ENCODE data around the gene SLC13A3. TPM values are rescaled to one million over a fixed set of nuclear protein-coding genes. Genes with fewer than 3 reads are reported as not detected.

Gene SLC13A3
- total RNA-seq, 1 donor from 2014 or later: 0.66 TPM

DNA sequence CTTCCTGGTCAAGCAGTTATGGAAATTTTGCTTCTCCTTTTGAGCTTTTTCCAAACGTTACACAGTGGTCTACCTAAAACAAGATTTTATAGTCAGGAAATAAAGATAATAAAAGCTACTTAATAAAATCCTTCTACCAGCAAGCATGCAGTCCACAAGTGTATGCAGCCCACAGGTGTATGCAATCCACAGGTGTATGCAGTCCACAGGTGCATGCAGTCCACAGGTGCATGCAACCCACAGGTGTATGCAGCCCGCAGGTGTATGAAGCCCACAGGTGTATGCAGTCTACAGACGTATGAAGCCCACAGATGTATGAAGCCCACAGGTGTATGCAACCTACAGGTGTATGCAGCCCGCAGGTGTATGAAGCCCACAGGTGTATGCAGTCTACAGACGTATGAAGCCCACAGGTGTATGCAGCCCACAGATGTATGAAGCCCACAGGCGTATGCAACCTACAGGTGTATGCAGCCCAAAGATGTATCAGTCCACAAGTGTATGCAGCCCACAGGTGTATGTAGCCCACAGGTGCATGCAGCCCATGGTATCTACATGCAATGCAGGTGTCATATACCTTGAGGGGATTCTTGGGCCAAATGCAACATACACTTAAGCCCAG lies 74.4 kb downstream of the SLC13A3 start:
- Mint-ChIP-seq H3K27ac (ENCODE audit: unreplicated experiment) (no peak overlapping the region), H3K9me3 (ENCODE audit: unreplicated experiment) (no peaks in the 10 kb centered on the region), H3K4me3 (ENCODE audit: unreplicated experiment) (no peak overlapping the region), H3K36me3 (ENCODE audit: low read depth, unreplicated experiment) (peaks cover 5% of the 10 kb centered on the region), H3K4me1 (ENCODE audit: low read depth, unreplicated experiment) (no peaks in the 10 kb centered on the region), H3K27me3 (ENCODE audit: low read depth, unreplicated experiment) (no peaks in the 10 kb centered on the region)
- Histone ChIP-seq H4K20me1 (ENCODE audit: insufficient read depth, low read length) (no peaks in the 10 kb centered on the region), H3K79me2 (ENCODE audit: insufficient read depth, low read length) (no peaks in the 10 kb centered on the region), H3K9ac (ENCODE audit: low read length) (no peak overlapping the region), H3K27ac (ENCODE audit: low read depth, low read length) (no peak overlapping the region), H3K9me3 (ENCODE audit: insufficient read depth, low read depth, low read length) (no peaks in the 10 kb centered on the region), H3K36me3 (ENCODE audit: insufficient read depth, low read length) (no peaks in the 10 kb centered on the region), H2AFZ (ENCODE audit: low read depth, low read length) (no peak overlapping the region), H3K27me3 (ENCODE audit: insufficient read depth, low read length) (no peaks in the 10 kb centered on the region), H3K4me1 (ENCODE audit: insufficient read depth, low read length) (peaks cover 3% of the 10 kb centered on the region), H3K4me2 (ENCODE audit: low read length) (no peak overlapping the region), H3K4me3 (ENCODE audit: insufficient read depth, low read depth, low read length) (no peak overlapping the region)
- TF ChIP-seq EZH2 (IDR thresholded peaks at IDR 0.05; ENCODE audit: insufficient read depth, low read length): no peak
- TF ChIP-seq, protein P1, sequence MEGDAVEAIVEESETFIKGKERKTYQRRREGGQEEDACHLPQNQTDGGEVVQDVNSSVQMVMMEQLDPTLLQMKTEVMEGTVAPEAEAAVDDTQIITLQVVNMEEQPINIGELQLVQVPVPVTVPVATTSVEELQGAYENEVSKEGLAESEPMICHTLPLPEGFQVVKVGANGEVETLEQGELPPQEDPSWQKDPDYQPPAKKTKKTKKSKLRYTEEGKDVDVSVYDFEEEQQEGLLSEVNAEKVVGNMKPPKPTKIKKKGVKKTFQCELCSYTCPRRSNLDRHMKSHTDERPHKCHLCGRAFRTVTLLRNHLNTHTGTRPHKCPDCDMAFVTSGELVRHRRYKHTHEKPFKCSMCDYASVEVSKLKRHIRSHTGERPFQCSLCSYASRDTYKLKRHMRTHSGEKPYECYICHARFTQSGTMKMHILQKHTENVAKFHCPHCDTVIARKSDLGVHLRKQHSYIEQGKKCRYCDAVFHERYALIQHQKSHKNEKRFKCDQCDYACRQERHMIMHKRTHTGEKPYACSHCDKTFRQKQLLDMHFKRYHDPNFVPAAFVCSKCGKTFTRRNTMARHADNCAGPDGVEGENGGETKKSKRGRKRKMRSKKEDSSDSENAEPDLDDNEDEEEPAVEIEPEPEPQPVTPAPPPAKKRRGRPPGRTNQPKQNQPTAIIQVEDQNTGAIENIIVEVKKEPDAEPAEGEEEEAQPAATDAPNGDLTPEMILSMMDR (IDR thresholded peaks at IDR 0.05; ENCODE audit: insufficient read depth, low read depth, low read length): no peak
- FAIRE-seq (no peak), DNase-seq (ENCODE audit: low read depth) (no peak)

DNA sequence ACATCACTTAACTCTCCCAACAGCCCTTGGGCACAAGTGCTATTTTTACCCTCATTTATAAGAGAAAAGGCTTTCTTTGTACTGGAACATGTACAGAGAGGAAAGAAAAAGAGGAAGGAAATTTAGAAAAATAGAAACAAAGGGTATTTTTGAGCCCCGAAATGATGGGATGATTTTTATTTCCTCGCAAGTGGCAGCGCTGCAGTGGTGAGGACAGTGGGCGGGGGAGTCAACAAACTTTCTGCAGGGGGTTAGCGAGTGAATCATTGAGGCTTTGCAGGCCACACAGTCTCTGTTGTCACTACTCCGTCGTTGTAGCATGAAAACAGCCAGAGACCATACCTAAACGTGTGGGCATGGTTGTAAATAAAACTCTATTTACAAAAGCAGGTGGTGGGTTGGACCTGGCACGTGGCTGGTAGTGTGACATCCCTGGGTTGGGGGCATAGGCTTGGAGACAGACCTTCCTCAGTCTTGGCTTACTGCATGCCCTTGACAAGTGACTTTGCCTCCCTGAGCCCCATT lies 75.3 kb downstream of the SLC13A3 start:
- Mint-ChIP-seq H3K36me3 (ENCODE audit: low read depth, unreplicated experiment) (no peaks in the 10 kb centered on the region), H3K27me3 (ENCODE audit: low read depth, unreplicated experiment) (peaks cover 5% of the 10 kb centered on the region), H3K4me1 (ENCODE audit: low read depth, unreplicated experiment) (no peaks in the 10 kb centered on the region), H3K9me3 (ENCODE audit: unreplicated experiment) (no peaks in the 10 kb centered on the region), H3K4me3 (ENCODE audit: unreplicated experiment) (no peak overlapping the region), H3K27ac (ENCODE audit: unreplicated experiment) (no peak overlapping the region)
- H3K27ac ChIP-seq (ENCODE audit: low read depth, low read length): no peak overlapping the region
- no peak for DNase-seq (ENCODE audit: low read depth)
- no peaks in the 10 kb centered on the region for H3K9me3 ChIP-seq (ENCODE audit: insufficient read depth, low read depth, low read length)
- no peak for FAIRE-seq
- H3K9ac ChIP-seq (ENCODE audit: low read length): no peak overlapping the region
- H3K4me3 ChIP-seq (ENCODE audit: insufficient read depth, low read depth, low read length): no peak overlapping the region
- H3K79me2 ChIP-seq (ENCODE audit: insufficient read depth, low read length): no peaks in the 10 kb centered on the region
- H3K36me3 ChIP-seq (ENCODE audit: insufficient read depth, low read length): no peaks in the 10 kb centered on the region
- TF ChIP-seq, protein P1 (IDR thresholded peaks at IDR 0.05; ENCODE audit: insufficient read depth, low read depth, low read length): no peak
- no peak for TF ChIP-seq EZH2 (IDR thresholded peaks at IDR 0.05; ENCODE audit: insufficient read depth, low read length)
- H2AFZ ChIP-seq (ENCODE audit: low read depth, low read length): no peak overlapping the region
- H3K27me3 ChIP-seq (ENCODE audit: insufficient read depth, low read length): no peaks in the 10 kb centered on the region
- H3K4me1 ChIP-seq (ENCODE audit: insufficient read depth, low read length): peaks cover 4% of the 10 kb centered on the region
- no peaks in the 10 kb centered on the region for H4K20me1 ChIP-seq (ENCODE audit: insufficient read depth, low read length)
- no peak overlapping the region for H3K4me2 ChIP-seq (ENCODE audit: low read length)

DNA sequence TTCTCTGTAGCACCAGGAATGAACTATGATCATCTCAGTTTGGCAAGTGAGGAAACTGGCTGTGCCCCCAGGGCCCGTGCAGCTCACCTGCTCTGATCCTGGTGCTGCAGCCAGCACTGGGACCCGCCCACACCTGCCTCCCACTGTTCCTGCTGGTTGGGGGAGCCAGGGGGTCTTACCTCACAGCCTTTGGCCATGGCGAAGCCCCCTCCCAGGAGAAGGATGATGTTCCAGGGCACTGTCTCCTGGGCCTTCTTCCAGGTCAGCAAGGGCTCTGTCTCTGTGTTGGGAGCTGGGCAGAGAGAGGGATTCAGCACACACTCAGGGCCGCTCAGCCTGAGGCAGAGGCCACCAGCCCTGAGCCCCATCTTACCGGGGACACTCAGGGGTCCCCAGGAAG lies 75.9 kb downstream of the SLC13A3 start:
- no peak overlapping the region for H3K4me2 ChIP-seq (ENCODE audit: low read length)
- no peak overlapping the region for H3K27ac ChIP-seq (ENCODE audit: low read depth, low read length)
- no peak for DNase-seq (ENCODE audit: low read depth)
- no peaks in the 10 kb centered on the region for H3K4me1 Mint-ChIP-seq (ENCODE audit: low read depth, unreplicated experiment)
- no peak overlapping the region for H3K9ac ChIP-seq (ENCODE audit: low read length)
- H3K36me3 ChIP-seq (ENCODE audit: insufficient read depth, low read length): no peaks in the 10 kb centered on the region
- TF ChIP-seq, protein P1 (IDR thresholded peaks at IDR 0.05; ENCODE audit: insufficient read depth, low read depth, low read length): no peak
- no peak for TF ChIP-seq EZH2 (IDR thresholded peaks at IDR 0.05; ENCODE audit: insufficient read depth, low read length)
- H3K27ac Mint-ChIP-seq (ENCODE audit: unreplicated experiment): no peak overlapping the region
- H3K36me3 Mint-ChIP-seq (ENCODE audit: low read depth, unreplicated experiment): no peaks in the 10 kb centered on the region
- H3K79me2 ChIP-seq (ENCODE audit: insufficient read depth, low read length): no peaks in the 10 kb centered on the region
- no peak for FAIRE-seq
- H3K27me3 Mint-ChIP-seq (ENCODE audit: low read depth, unreplicated experiment): peaks cover 5% of the 10 kb centered on the region
- no peak overlapping the region for H2AFZ ChIP-seq (ENCODE audit: low read depth, low read length)
- no peak overlapping the region for H3K4me3 ChIP-seq (ENCODE audit: insufficient read depth, low read depth, low read length)
- no peaks in the 10 kb centered on the region for H4K20me1 ChIP-seq (ENCODE audit: insufficient read depth, low read length)
- H3K9me3 ChIP-seq (ENCODE audit: insufficient read depth, low read depth, low read length): no peaks in the 10 kb centered on the region
- H3K9me3 Mint-ChIP-seq (ENCODE audit: unreplicated experiment): no peaks in the 10 kb centered on the region
- H3K27me3 ChIP-seq (ENCODE audit: insufficient read depth, low read length): no peaks in the 10 kb centered on the region
- no peak overlapping the region for H3K4me3 Mint-ChIP-seq (ENCODE audit: unreplicated experiment)
- peaks cover 4% of the 10 kb centered on the region for H3K4me1 ChIP-seq (ENCODE audit: insufficient read depth, low read length)

All from astrocyte (in vitro differentiated cells and primary cell).